Measurements from ENCODE around the gene STARD13. TPM values are rescaled to one million over a fixed set of nuclear protein-coding genes. Genes with fewer than 3 reads are reported as not detected.
A peak's percentile ranks its signal among the peaks of the same experiment; 100 is the strongest.

Gene STARD13
- total and polyA plus RNA-seq, 2 donors from 2014 or later = 5.1 to 37.2 TPM

GRCh38 chr13:33280279-33280905 is 5.2 kb downstream of the STARD13 start:
- Histone ChIP-seq H3K4me1 (ENCODE audit: control insufficient read depth in 2 of 3, insufficient read depth in 2 of 3, low read depth in 1 of 3, low read length in 3 of 3) (peaks cover 0 to 54% (median 11%) of the 10 kb centered on the region in 3 donors), H3K27me3 (ENCODE audit: control insufficient read depth, insufficient read depth, low read length) (no peaks in the 10 kb centered on the region), H3K9me3 (ENCODE audit: control insufficient read depth in 2 of 3, insufficient read depth in 1 of 3, low read length in 3 of 3) (no peaks in the 10 kb centered on the region), H3K4me3 (ENCODE audit: low read length in 3 of 3) (peak overlapping the region in 1 of 3 donors; percentile 17), H3K9ac (ENCODE audit: low read length in 3 of 3) (no peak overlapping the region), H3K36me3 (ENCODE audit: control insufficient read depth in 2 of 3, insufficient read depth in 3 of 3, low read length in 3 of 3) (peaks cover 0 to 2% (median 0%) of the 10 kb centered on the region in 3 donors), H3K27ac (ENCODE audit: low read depth in 2 of 2, low read length in 2 of 2) (peak overlapping the region; percentile 12 to 79)
- TF ChIP-seq, protein P1, sequence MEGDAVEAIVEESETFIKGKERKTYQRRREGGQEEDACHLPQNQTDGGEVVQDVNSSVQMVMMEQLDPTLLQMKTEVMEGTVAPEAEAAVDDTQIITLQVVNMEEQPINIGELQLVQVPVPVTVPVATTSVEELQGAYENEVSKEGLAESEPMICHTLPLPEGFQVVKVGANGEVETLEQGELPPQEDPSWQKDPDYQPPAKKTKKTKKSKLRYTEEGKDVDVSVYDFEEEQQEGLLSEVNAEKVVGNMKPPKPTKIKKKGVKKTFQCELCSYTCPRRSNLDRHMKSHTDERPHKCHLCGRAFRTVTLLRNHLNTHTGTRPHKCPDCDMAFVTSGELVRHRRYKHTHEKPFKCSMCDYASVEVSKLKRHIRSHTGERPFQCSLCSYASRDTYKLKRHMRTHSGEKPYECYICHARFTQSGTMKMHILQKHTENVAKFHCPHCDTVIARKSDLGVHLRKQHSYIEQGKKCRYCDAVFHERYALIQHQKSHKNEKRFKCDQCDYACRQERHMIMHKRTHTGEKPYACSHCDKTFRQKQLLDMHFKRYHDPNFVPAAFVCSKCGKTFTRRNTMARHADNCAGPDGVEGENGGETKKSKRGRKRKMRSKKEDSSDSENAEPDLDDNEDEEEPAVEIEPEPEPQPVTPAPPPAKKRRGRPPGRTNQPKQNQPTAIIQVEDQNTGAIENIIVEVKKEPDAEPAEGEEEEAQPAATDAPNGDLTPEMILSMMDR (IDR thresholded peaks at IDR 0.05; ENCODE audit: borderline replicate concordance, extremely low read depth, insufficient read depth) = no peak
- DNase-seq (no peak), FAIRE-seq (no peak)
- intact Hi-C loops (cut with DNase I) = no loop called here

DNA sequence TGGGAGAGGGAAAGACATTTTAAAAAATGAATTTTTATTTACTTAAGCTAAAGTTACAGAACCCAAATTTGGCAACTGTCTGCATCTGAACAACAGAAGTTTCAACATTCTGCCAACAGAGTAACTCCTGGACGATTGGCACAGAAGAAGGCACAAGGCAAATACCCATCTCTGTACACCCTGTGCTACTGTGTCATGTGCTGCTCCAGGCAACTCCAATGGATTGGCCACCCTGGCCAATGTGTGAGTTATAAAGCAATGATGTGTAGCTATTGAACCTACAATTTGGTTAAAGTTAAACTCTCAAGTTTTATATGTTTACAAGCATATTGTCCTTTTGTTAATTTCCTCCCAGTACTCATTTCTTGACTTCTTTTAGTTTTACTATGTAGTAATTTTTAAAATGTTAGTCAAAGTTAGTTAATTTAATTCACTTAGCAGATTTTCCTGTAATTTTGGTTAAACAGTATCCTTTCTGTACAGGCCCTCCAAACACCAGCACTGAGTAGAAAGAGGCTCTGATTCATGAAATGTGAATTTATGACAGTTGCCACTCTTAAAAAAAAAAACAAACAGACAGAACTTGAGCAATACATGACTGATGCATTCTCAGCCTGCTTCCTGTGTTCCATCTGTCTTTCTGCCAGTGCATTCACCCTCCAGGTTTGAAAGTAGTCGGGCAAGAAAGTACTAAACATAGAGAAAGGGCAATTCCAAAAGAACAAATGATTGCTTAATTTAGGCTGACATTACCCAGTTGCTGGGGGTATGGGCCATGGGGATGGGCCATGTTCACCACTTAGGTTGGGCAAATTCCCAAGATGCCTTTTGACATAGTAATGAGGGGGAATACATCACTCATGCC is 5.9 kb downstream of the STARD13 start:
- Histone ChIP-seq H3K4me3 (ENCODE audit: low read length in 3 of 3) (peak overlapping the region in 1 of 3 donors; percentile 17), H3K36me3 (ENCODE audit: control insufficient read depth in 2 of 3, insufficient read depth in 3 of 3, low read length in 3 of 3) (peaks cover 0 to 2% (median 0%) of the 10 kb centered on the region in 3 donors), H3K27me3 (ENCODE audit: control insufficient read depth, insufficient read depth, low read length) (no peaks in the 10 kb centered on the region), H3K27ac (ENCODE audit: low read depth in 2 of 2, low read length in 2 of 2) (peak overlapping the region; percentile 12 to 79), H3K9ac (ENCODE audit: low read length in 3 of 3) (no peak overlapping the region), H3K4me1 (ENCODE audit: control insufficient read depth in 2 of 3, insufficient read depth in 2 of 3, low read depth in 1 of 3, low read length in 3 of 3) (peaks cover 0 to 54% (median 11%) of the 10 kb centered on the region in 3 donors), H3K9me3 (ENCODE audit: control insufficient read depth in 2 of 3, insufficient read depth in 1 of 3, low read length in 3 of 3) (no peaks in the 10 kb centered on the region)
- TF ChIP-seq, protein P1 (IDR thresholded peaks at IDR 0.05; ENCODE audit: borderline replicate concordance, extremely low read depth, insufficient read depth) = no peak
- DNase-seq (no peak), FAIRE-seq (no peak)
- intact Hi-C loops (cut with DNase I) = no loop called here

DNA sequence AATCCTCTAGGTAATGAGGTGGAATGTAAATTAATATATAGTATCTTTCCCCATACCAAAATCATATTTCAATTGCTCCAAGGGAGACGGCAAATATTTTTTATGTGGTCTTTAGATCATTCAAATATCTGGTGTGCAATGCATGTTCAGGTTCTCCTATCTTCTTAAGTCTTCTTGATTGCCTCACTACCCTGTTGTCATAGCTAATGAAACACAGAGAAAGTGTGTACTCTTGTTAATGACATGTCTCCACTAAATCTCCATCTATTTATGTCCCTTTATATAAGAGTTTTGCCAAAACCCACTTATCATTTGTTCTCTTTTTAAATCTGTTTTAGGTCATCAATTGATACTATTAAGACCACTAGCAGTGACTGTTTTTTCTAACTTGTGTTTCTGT is 6.6 kb downstream of the STARD13 start:
- Histone ChIP-seq H3K9me3 (ENCODE audit: control insufficient read depth in 2 of 3, insufficient read depth in 1 of 3, low read length in 3 of 3) (no peaks in the 10 kb centered on the region), H3K4me1 (ENCODE audit: control insufficient read depth in 2 of 3, insufficient read depth in 2 of 3, low read depth in 1 of 3, low read length in 3 of 3) (peaks cover 0 to 59% (median 11%) of the 10 kb centered on the region in 3 donors), H3K36me3 (ENCODE audit: control insufficient read depth in 2 of 3, insufficient read depth in 3 of 3, low read length in 3 of 3) (peaks cover 0 to 2% (median 0%) of the 10 kb centered on the region in 3 donors), H3K4me3 (ENCODE audit: low read length in 3 of 3) (no peak overlapping the region), H3K27me3 (ENCODE audit: control insufficient read depth, insufficient read depth, low read length) (no peaks in the 10 kb centered on the region), H3K9ac (ENCODE audit: low read length in 3 of 3) (no peak overlapping the region), H3K27ac (ENCODE audit: low read depth in 2 of 2, low read length in 2 of 2) (peak overlapping the region in 1 of 2 donors; percentile 26)
- intact Hi-C loops (cut with DNase I) = no loop called here
- FAIRE-seq = no peak
- no peak for DNase-seq
- TF ChIP-seq, protein P1 (IDR thresholded peaks at IDR 0.05; ENCODE audit: borderline replicate concordance, extremely low read depth, insufficient read depth) = no peak
